PC-3 (cell line): ENCODE results near the gene AMZ2. TPM values are rescaled to one million over a fixed set of nuclear protein-coding genes. Genes with fewer than 3 reads are reported as not detected.
"Not testable (repeated sequence)": the region's sequence is repeated elsewhere in the genome, so short reads cannot be mapped to it uniquely, and the experiment has no call there.

Experiments used
- ATAC-seq: fragments of 200-7000 bp; cut with Tn5 transposase; 2 replicates; pipeline ENCODE4 v1.9.1; 2020; ENCODE audit warnings: mild to moderate bottlenecking, moderate library complexity
- BruUV-seq: library from RNA; stranded (reverse); fragments of 400-500 nt; replicated peaks from 2 replicates; lab custom pipeline; 2021; lab: Mats Ljungman, UMichigan
- CTCF ChIA-PET: fragments of 300-600 bp; sonication (Branson Sonifier 250); formaldehyde crosslinking; loops from one replicate; lab custom pipeline; 2022; ENCODE audit warnings: antibody characterized with exemption; lab: Charles Lee
- POLR2A ChIA-PET: fragments of 300-600 bp; sonication (Branson Sonifier 250); formaldehyde crosslinking; loops from one replicate; lab custom pipeline; 2022; ENCODE audit warnings: antibody characterized with exemption; ENCODE audit not compliant: unreplicated experiment; lab: Charles Lee
- DNase-seq: peaks from one replicate; pipeline ENCODE4 v3.0.0-alpha.2; 2015
- H2AFZ ChIP-seq: fragments of 300-600 bp; sonication (generic); 2 replicates; pipeline ENCODE4 v1.6.0; 2016; ENCODE audit warnings: antibody characterized with exemption, low read length
- H3F3A ChIP-seq: fragments of 300-600 bp; sonication (generic); one replicate; pipeline ENCODE4 v1.6.0; 2017; ENCODE audit warnings: antibody characterized with exemption, low read length, control low read depth, mild to moderate bottlenecking; ENCODE audit not compliant: unreplicated experiment
- H3K27ac ChIP-seq: fragments of 300-600 bp; sonication (generic); 2 replicates; pipeline ENCODE4 v1.5.1; 2016; ENCODE audit warnings: mild to moderate bottlenecking, low read length
- H3K27me3 ChIP-seq: fragments of 300-600 bp; sonication (generic); 2 replicates; pipeline ENCODE4 v1.6.1; 2016; ENCODE audit warnings: low read length, mixed read lengths
- H3K36me3 ChIP-seq: fragments of 300-600 bp; sonication (generic); 2 replicates; pipeline ENCODE4 v1.6.1; 2016; ENCODE audit warnings: low read depth, mixed run types, low read length, mixed read lengths
- H3K4me1 ChIP-seq: fragments of 300-600 bp; sonication (generic); 2 replicates; pipeline ENCODE4 v1.5.1; 2016; ENCODE audit warnings: low read length; ENCODE audit not compliant: insufficient read depth
- H3K4me2 ChIP-seq: fragments of 300-600 bp; sonication (generic); 2 replicates; pipeline ENCODE4 v1.6.0; 2016; ENCODE audit warnings: low read length
- H3K4me3 ChIP-seq: fragments of 300-600 bp; sonication (generic); 2 replicates; pipeline ENCODE4 v1.5.1; 2016; ENCODE audit warnings: mild to moderate bottlenecking, low read length, mixed read lengths
- H3K79me2 ChIP-seq: fragments of 300-600 bp; sonication (generic); 2 replicates; pipeline ENCODE4 v1.6.1; 2017; ENCODE audit warnings: low read length, mixed read lengths
- H3K9ac ChIP-seq: fragments of 300-600 bp; sonication (generic); 2 replicates; pipeline ENCODE4 v1.6.0; 2016; ENCODE audit warnings: mild to moderate bottlenecking, low read length
- H3K9me2 ChIP-seq: fragments of 300-600 bp; sonication (generic); replicated peaks from 2 replicates; pipeline ENCODE4 v1.6.1; 2016; ENCODE audit warnings: mixed run types, low read length, mixed read lengths
- H3K9me3 ChIP-seq: fragments of 300-600 bp; sonication (generic); 2 replicates; pipeline ENCODE4 v1.6.1; 2016; ENCODE audit warnings: low read length, mixed read lengths
- H4K20me1 ChIP-seq: fragments of 300-600 bp; sonication (generic); 2 replicates; pipeline ENCODE4 v1.6.1; 2016; ENCODE audit warnings: low read length, mixed read lengths
- CTCF ChIP-seq: fragments of 300-600 bp; sonication (generic); conservative IDR thresholded peaks from 2 replicates; pipeline ENCODE4 v1.5.1; 2017; ENCODE audit warnings: antibody characterized with exemption, low read depth, mild to moderate bottlenecking, low read length
- EZH2 ChIP-seq: fragments of 300-600 bp; sonication (generic); IDR thresholded peaks from one replicate; pipeline ENCODE4 v1.6.1; 2017; ENCODE audit warnings: antibody characterized with exemption, mild to moderate bottlenecking, low read length; ENCODE audit not compliant: unreplicated experiment
- EZH2phosphoT487 ChIP-seq: fragments of 300-600 bp; sonication (generic); IDR thresholded peaks from 2 replicates; pipeline ENCODE4 v1.6.1; 2018; ENCODE audit warnings: mild to moderate bottlenecking, antibody characterized with exemption, low read length, borderline replicate concordance
- intact Hi-C: fragments of 100-400 bp; cut with micrococcal nuclease; formaldehyde crosslinking; loops from 2 replicates; pipeline ENCODE4 v1.9.0; 2023
- total RNA-seq: library from RNA; depleted of rRNA; stranded (reverse); fragments of >200 nt; gene quantifications from 2 replicates; pipeline ENCODE4 v1.2.3, GENCODE V29; 2014

The AMZ2 gene
- total RNA-seq, 1 experiment from 2014 or later, result 88.5 TPM

- BruUV-seq, result no TSS peak
- TF ChIP-seq EZH2, result no peak
- no peak for TF ChIP-seq CTCF
- no peak for TF ChIP-seq EZH2phosphoT487
- Histone ChIP-seq H4K20me1 (no peaks in the 10 kb centered on the region), H3F3A (no peaks in the 10 kb centered on the region), H3K79me2 (peaks cover 7% of the 10 kb centered on the region; the same call in 1 of the 2 replicates), H3K4me2 (peak overlapping the region; percentile 97), H3K9ac (peak overlapping the region; percentile 64), H3K4me1 (peaks cover 11% of the 10 kb centered on the region), H3K9me2 (no peaks in the 10 kb centered on the region), H3K27me3 (no peaks in the 10 kb centered on the region), H2AFZ (peak overlapping the region; percentile 99), H3K4me3 (peak overlapping the region; percentile 94), H3K9me3 (no peaks in the 10 kb centered on the region), H3K27ac (no peak overlapping the region), H3K36me3 (no peaks in the 10 kb centered on the region)
- peak; percentile 31 for DNase-seq
- ChIA-PET CTCF (no interaction called here), POLR2A (interaction anchor here (0.6 kb wide), 1 partner anchor 841 kb away, joined by 21 read pairs; no protein-coding TSS in a partner anchor)
- peak; percentile 51 for ATAC-seq
- intact Hi-C loops, result no loop called here
These were observed 41.8 kb upstream of the AMZ2 start for GRCh38 chr17:68205808-68206720.

- no peak for TF ChIP-seq EZH2
- no peak for TF ChIP-seq EZH2phosphoT487
- no peak for TF ChIP-seq CTCF
- intact Hi-C loops, result no loop called here
- no peak overlapping the region for H2AFZ ChIP-seq
- no peaks in the 10 kb centered on the region for H3K9me2 ChIP-seq
- H3K79me2 ChIP-seq, result peaks cover 7% of the 10 kb centered on the region; the same call in 1 of the 2 replicates
- H3F3A ChIP-seq, result no peaks in the 10 kb centered on the region
- ATAC-seq (no peak), DNase-seq (no peak)
- POLR2A ChIA-PET, result no interaction called here
- CTCF ChIA-PET, result no interaction called here
- H3K9ac ChIP-seq, result no peak overlapping the region
- BruUV-seq, result no TSS peak
- no peaks in the 10 kb centered on the region for H3K9me3 ChIP-seq
- H3K4me2 ChIP-seq, result 0 out of 2 replicates have a peak overlapping the region, but pooled peaks have one; percentile 3
- no peaks in the 10 kb centered on the region for H3K36me3 ChIP-seq
- H3K4me1 ChIP-seq, result peaks cover 11% of the 10 kb centered on the region
- no peak overlapping the region for H3K27ac ChIP-seq
- H3K27me3 ChIP-seq, result no peaks in the 10 kb centered on the region
- no peak overlapping the region for H3K4me3 ChIP-seq
- H4K20me1 ChIP-seq, result no peaks in the 10 kb centered on the region
These were observed 40.1 kb upstream of the AMZ2 start for GRCh38 chr17:68207651-68208253.

- peaks cover 11% of the 10 kb centered on the region for H3K4me1 ChIP-seq
- H3F3A ChIP-seq, BruUV-seq, H3K27ac ChIP-seq, H3K27me3 ChIP-seq, DNase-seq, POLR2A ChIA-PET, H4K20me1 ChIP-seq, H3K79me2 ChIP-seq, ATAC-seq, H3K4me3 ChIP-seq, H2AFZ ChIP-seq, H3K9me3 ChIP-seq, intact Hi-C loops, H3K36me3 ChIP-seq, H3K9ac ChIP-seq, CTCF ChIA-PET, H3K9me2 ChIP-seq, H3K4me2 ChIP-seq: not testable (repeated sequence)
These were observed 39.2 kb upstream of the AMZ2 start for GRCh38 chr17:68208651-68209050.

GRCh38 chr17:68209191-68209900, 38.5 kb upstream of the AMZ2 start:
- H3K4me2 ChIP-seq, H2AFZ ChIP-seq, H3F3A ChIP-seq, ATAC-seq, POLR2A ChIA-PET, H3K27ac ChIP-seq, BruUV-seq, H3K4me3 ChIP-seq, H3K79me2 ChIP-seq, H4K20me1 ChIP-seq, intact Hi-C loops, H3K9me3 ChIP-seq, H3K9me2 ChIP-seq, H3K9ac ChIP-seq, H3K36me3 ChIP-seq, CTCF ChIA-PET, H3K27me3 ChIP-seq: not testable (repeated sequence)
- H3K4me1 ChIP-seq, result peaks cover 11% of the 10 kb centered on the region
- DNase-seq, result peak; percentile 78
